D341Med (cell line): ENCODE data around the gene MRPL41.
"Not testable (repeated sequence)": the region's sequence is repeated elsewhere in the genome, so short reads cannot be mapped to it uniquely, and the experiment has no call there.

Experiments used
- DNase-seq: peaks from one replicate; pipeline ENCODE4 v3.0.0; 2012; ENCODE audit warnings: low spot score

The MRPL41 gene

DNA sequence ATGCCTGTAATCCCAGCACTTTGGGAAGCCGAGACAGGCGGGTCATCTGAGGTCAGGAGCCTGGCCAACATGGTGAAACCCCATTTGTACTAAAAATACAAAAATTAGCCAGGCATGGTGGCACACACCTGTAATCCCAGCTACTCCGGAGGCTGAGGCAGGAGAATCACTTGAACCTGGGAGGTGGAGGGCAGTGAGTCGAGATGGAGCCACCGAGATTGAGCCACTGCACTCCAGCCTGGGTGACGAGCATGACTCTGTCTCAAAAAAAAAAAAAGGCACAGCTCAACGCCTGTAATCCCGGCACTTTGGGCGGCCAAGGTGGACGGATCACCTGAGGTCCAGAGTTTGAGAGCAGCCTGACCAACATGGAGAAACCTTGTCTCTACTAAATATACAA lies 2.0 kb downstream of the MRPL41 start:
- DNase-seq = not testable (repeated sequence)

DNA sequence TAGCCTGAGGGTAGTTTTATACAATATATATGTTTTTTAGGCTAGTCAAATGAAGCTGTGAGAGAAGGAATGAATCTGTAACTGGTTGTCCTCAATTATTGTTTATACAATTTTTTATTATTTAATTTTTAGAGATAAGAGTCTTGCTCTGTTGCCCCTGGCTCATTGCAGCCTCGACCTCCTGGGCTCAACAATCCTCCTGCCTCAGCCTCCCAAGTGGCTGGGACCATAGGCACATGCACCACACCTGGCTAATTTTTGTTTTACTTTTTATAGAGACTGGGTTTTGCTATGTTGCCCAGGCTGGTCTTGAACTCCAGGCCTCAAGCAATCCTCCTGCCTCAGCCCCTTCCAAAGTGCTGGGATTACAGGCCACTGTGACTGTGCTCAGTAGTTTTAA lies 2.7 kb downstream of the MRPL41 start:
- DNase-seq = no peak

DNA sequence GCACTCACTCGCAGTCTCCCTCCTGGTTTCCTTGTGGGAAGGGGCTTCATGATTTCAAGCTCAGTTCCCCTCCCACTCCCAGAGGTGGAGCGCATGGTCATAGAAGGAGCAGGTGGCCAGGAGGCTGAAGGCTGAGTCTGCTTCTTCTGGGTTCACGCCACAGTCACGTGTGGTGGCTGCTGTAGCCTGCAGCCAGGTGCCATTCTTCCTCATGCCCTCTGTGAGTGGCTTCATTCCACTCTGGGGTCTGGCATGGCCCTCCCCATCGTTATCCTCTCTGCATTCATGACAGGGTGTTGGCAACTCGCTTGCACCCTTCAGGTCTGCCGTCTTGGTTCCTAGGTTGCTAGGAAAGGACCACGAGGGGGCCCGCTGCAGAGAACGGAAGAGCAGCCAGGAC lies 3.5 kb downstream of the MRPL41 start:
- DNase-seq = no peak

DNA sequence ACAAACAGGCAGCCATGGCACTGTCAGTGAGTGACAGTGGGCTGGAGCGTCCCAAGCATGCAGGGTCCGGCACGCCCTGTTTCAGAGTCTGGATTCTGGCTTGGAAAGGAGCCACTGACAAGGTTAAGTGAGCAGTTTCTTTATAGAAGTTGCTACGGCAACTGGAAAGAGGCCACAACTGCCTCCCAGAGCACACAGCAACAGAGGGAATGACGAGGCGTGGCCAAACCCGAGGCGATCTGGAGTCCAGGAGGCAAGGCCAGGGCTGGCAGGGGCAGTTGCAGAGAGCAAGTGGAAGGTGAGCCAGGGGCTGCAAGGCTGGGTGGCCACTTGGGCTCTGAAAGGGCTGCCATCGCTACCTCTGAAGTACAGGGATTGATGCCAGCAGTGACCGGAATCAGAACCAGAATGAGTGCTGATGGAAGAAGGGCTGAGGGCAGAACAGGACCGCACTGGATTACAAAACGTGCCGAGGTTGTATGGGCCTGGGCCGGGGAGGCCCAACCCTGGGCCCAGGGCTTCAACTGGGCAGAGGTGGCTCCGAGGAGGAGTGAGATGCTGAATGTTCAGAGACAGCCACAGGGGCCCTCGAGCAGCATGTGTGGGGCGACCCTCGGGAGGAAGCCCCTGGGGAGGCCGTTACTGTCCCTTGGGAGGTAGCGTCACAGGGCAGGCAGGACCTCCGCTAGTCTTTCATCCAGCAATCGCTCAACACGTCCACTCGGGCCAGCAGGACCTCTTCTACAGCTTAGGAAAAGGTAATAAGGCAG lies 4.6 kb downstream of the MRPL41 start:
- DNase-seq = no peak

GRCh38 chr9:137558127-137558526 lies 6.4 kb downstream of the MRPL41 start:
- no peak for DNase-seq

GRCh38 chr9:137564134-137564533 lies 12.5 kb downstream of the MRPL41 start:
- DNase-seq = no peak

DNA sequence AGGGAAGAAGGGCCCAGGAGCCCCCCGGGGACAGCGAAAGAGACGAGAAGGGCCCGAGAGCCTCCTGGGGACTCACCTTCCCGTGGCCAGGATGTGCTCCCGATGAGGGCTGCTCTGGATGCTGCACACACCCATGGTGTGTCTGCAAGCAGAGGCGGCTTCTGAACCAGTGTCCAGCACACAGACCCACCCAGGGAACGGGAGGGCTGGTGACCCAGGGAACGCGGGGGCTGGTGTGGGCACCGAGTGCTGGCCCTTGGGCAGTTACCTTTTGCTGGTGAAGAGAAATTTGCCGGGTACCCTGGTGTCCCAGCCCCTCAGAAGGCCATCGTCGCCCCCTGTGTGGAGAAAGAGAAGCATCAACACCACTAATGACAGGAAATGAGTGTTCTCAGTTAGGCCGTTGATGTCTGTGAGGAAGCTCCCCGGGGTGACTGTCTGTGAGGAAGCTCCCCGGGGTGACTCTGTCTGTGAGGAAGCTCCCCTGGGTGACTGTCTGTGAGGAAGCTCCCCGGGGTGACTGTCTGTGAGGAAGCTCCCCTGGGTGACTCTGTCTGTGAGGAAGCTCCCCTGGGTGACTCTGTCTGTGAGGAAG lies 13.2 kb downstream of the MRPL41 start:
- DNase-seq = no peak

GRCh38 chr9:137568445-137568844 lies 16.8 kb downstream of the MRPL41 start:
- not testable (repeated sequence) for DNase-seq

DNA sequence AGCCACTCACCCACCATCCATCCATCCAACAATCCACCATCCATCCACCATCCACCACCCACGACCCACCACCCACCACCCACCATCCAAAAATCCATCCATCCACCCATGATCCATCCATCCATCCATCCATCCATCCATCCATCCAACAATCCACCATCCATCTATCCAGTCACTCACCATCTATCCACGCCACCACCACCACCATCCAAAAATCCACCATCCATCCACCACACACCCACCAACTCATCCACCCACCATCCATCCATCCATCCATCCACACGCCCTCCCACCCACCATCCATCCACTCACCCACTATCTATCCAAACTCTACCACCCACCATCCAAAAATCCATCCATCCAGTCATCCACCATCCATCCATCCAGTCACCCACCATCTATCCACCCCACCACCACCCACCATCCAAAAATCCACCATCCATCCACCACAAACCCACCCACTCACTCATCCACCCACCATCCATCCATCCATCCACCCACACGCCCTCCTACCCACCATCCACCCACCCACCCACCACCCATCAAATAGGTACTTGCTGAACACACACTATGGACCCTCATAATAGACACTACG lies 18.0 kb downstream of the MRPL41 start:
- no peak for DNase-seq

DNA sequence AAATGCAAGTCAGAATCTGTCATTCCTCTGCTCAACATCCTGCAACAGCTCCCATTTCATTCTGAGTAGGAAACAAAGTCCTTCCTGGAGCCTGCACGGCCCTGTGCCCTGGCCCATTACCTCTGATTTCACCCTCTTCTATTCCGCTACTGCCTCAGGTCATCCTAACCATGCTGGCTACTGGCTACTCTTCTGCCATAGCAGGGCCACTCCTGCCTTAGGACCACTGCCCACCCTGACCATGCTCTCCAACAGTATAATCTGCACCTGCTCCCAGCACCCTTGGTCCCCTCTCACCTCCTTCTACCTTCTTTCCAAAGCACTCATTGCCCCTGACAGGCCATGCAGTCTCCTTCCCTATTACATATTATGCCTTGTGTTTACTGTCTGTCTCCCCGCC lies 18.9 kb downstream of the MRPL41 start:
- DNase-seq = no peak

DNA sequence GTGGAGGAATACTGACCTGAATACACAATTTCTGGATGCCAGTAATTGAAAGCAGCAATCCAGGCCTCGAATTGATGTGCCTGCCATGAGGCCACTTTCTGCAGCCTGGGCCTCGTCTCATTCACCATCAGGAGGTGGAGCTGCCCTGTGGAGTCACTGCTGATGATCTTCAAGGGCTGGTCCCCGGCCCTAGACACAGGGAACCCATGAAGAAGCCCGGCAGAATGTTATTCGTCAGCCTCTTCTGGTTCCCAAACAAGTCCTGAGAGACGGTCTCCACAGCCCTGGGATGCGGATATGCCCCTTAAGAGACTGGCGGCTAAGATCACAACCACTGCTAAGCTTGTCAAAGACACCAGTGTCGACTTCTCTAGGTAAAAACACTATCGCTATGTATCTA lies 22.5 kb downstream of the MRPL41 start:
- DNase-seq = no peak

- DNase-seq = no peak
Measured at GRCh38 chr9:137575364-137575715, 23.7 kb downstream of the MRPL41 start.

DNA sequence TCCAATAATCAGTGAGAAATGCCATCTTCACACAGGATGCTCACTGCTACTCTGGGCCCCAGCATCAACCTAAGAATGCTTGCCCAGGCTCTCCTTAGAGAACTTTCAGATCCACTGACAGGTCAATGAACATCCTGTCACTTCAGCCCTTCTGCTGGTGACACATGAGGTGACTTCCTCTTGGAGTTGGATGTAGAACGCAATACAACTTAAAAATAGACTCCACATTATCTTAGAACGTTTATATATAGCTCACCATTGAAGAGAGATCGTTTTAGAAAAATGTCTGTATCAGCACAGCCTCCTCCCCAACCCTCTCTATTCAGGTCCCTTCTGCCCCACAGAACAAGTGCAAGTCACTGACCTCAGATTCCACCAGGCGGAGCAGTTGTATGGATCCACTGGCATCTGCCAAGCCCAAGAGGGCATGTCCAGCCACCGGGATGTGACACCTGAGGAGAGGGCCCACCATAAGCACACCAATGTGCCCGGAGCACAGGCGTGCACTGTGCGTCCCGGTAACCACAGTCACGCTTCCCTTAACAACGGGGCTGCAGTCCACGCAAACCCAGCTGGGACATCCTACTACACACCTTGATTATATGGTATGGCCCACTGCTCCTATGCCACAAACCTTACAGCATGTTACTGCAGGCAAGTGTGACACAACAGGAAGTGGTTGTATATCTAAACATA lies 24.2 kb downstream of the MRPL41 start:
- DNase-seq = no peak

GRCh38 chr9:137578518-137579258 lies 27.0 kb downstream of the MRPL41 start, which contains the start of gene DPH7:
Gene DPH7 (minus strand): TSS chr9:137578925. CDS start chr9:137578777, 148 bp downstream.
- DNase-seq = peak; percentile 98

- no peak for DNase-seq
Measured at GRCh38 chr9:137579259-137579604, 27.6 kb downstream of the MRPL41 start.

GRCh38 chr9:137580209-137580953 lies 28.7 kb downstream of the MRPL41 start:
- no peak for DNase-seq

DNA sequence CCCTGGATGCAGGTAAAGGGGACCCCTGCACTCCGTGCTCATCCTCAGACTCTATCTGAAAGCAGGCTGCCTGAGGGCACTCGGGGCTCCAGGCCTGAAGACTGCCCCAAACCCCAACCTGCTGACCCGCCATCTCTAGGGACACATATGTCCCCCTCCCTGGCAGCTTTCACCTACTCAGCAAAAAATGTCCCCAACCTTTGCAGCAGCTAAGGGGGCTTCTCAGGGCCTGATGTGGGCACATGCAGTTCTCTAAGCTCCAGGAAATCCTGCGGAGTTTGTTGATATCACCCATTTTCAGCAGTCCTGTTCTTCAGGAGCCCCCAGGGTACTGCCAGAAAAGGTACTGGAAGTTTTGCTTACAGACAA lies 29.3 kb downstream of the MRPL41 start:
- no peak for DNase-seq

- no peak for DNase-seq
Measured at GRCh38 chr9:137581361-137582285, 29.9 kb downstream of the MRPL41 start.

DNA sequence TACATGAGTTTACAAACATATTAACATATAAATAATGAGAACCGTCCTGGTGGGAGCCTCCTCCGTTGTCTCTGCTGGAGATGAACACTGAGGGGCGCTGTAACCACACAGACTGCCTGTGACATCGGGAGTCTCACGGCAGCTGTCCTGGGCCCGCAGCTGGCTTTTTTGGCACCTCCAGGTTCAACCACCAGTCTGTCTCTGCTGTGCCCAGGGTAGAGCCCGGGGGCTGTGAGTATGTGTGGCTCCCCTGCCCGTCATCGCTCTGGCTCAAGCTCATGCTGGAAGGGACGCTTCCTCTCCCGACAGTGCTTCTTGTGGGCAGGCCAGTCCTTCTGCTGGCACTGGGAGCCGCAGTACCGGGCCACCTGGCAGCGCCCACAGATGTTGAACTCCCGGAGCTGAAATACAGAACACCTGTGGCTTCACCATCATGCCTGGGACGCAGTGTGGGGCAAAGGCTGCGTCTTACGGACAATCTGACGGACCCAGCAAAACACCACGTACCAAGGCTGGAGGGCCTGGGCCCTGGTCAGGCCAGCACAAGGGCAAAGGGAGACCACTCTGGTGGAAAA lies 30.7 kb downstream of the MRPL41 start:
- peak; percentile 68 for DNase-seq

- DNase-seq = no peak
Measured at GRCh38 chr9:137583347-137583746, 31.7 kb downstream of the MRPL41 start.
